Endothelial cell of hepatic sinusoid (primary cell): ENCODE measurements around the gene SBK3.
"Not testable (repeated sequence)": the region's sequence is repeated elsewhere in the genome, so short reads cannot be mapped to it uniquely, and the experiment has no call there.

ENCODE experiments used
- in situ Hi-C: cut with HindIII; loops from 2 replicates; pipeline ENCODE4 v1.10.0; 2017; ENCODE audit warnings: low sequenced_read_pairs

The SBK3 gene

DNA sequence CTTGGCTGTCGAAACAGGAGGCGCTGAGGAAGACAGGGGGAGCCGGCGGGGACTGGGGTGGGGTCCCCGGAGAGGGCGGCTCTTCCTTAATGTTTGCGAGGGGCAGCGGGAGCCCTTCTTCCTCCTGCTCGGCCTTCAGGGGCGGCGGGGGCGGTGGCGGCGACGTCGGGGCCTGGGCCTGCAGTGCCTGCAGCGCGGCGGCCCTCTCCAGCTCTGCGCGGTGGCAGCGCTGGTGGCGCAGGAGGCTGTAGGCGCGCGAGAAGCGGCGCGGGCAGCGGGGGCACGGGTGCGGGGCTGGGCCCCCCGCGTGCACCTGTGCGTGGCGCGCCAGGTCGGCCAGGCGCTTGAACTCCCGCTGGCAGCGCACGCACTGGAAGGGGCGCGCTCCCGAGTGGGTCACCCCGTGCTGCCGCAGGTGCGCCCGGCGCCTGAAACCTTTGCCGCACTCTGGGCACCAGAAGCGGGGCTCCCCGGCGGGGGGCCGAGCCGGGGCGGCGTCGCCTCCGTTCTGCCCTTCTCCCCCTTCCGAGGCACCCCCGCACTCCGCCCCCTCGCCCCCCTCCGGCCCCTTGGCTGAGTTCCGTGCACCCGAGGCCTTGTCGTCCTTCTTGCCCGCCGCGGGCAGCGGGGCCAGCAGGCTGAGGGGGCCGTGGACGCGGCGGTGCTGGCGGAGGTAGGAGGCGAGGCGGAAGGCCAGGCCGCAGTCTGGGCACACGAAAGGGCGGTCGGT, 32.9 kb upstream of the SBK3 start:
- in situ Hi-C loops, result no loop called here

DNA sequence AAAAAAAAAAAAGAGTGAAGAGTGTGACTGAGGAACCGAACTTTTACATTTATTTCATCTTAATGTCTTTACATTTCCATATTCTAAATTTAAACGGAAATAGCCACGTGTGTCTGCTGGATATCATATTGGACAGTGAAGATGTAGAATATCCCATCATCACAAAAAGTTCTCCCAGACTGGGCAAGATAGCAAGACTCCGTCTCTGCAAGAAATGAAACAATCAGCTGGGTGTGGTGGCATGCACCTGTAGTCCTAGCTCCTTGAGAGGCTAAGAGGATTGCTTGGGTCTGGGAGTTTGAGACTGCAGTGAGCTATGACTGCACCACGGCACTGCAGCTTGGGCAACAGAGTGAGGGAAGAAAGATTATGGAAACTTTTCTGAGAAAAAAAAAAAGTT, 31.4 kb upstream of the SBK3 start:
- in situ Hi-C loops, result no loop called here

- in situ Hi-C loops, result not testable (repeated sequence)
Measured at GRCh38 chr19:55573929-55574328, 28.6 kb upstream of the SBK3 start.

DNA sequence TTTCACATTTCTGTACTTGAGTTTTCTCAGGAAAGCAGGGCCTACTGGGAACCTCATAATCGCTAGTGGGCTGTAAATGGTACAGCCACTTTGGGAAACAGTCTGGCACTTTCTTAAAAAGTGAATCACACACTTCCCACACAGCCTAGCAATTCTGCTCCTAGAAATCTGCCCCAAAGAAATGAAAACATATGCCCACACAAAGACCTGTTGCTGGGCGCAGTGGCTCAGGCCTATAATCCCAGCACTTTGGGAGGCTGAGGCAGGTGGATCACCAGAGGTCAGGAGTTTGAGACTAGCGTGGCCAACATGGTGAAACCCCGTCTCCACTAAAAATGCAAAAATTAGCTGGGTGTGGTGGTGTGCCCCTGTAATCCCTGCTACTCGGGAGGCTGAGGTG, 24.1 kb upstream of the SBK3 start:
- in situ Hi-C loops, result not testable (repeated sequence)

GRCh38 chr19:55567708-55568328, 22.5 kb upstream of the SBK3 start:
- in situ Hi-C loops, result no loop called here

DNA sequence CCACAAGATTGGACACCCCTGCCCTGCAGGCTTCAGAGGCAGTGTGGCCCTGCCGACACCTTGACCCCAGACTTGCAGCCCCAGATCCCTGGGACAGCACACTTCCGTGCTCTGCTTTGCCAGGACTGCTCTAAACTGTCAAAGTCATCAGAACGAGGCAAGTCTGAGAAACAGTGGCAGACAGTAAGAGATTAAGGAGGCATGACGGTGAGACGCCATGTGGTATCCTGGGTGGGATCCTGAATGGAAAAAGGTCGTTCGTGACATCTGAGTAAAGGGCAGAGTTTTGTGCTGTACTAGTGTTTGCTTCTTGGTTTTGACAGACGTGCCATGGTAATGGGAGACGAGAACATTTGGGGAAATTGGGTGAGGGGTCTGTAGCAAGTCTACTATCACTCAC, 21.5 kb upstream of the SBK3 start:
- in situ Hi-C loops, result no loop called here

DNA sequence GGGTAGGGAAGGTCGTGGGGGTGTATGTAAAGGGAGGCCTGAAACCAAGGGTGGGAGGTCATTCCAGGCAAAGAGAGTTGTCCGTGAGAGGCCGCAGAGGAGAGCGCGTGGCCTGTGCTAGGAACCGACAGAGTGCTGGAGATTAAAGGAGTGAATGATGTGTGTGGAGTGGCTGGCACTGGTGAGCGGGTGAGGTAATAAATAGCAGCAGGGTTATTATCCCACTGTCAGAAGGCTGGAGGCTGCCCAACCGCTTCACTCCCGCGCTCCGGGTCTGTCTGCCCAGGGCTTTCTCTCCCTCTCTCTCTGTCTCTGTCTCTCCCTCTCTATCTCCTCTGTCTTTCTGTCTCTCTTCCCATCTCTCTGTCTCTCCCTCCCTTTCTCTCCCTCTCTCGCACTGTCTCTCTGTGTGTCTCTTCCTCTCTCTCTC, 17.9 kb upstream of the SBK3 start:
- in situ Hi-C loops, result no loop called here

DNA sequence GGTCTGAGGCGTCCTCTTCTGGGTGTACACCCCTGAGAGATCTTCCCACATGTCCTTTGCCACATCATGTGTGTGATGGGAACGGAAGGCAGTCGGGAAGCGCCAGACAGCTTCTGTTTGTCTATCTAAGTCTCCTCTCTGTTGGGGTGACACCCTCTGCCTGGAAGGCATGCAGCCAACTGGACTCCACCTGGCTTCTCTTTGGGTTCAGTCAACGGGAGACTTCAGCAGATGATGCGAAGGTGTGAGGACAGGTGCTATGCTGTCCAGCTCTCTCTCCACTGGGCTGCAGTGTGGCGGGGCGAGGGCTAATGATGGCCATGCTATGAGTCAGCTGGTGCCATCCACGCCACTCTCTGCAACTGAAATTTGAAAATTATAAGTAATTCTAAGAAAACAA, 14.3 kb upstream of the SBK3 start:
- in situ Hi-C loops, result no loop called here

DNA sequence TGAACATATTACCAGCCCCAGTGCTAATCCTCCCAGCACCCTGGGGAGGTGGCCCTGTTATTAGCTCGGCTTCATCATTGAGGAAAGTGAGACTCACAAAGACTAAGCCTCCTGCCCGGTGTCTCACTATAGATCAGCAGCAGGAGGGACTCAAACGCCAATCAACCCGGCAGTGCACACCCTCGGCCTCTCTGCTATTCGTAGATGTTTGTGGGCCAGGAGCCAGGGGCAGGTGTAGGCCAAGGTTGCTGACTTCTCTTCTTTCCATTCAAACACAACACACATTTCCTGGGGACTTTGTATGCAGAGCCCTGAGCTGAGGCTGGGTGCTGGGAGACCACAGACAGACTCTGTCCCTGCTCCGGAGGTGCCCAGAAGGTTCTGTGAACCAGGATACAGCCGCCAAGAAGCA, 9.4 kb upstream of the SBK3 start:
- in situ Hi-C loops, result no loop called here

GRCh38 chr19:55554302-55554701, 9.0 kb upstream of the SBK3 start:
- in situ Hi-C loops, result no loop called here

- in situ Hi-C loops, result no loop called here
Measured at GRCh38 chr19:55553217-55554182, 8.2 kb upstream of the SBK3 start.

- in situ Hi-C loops, result no loop called here
Measured at GRCh38 chr19:55552620-55553019, 7.3 kb upstream of the SBK3 start.

GRCh38 chr19:55552206-55552605, 6.9 kb upstream of the SBK3 start:
- in situ Hi-C loops, result no loop called here

DNA sequence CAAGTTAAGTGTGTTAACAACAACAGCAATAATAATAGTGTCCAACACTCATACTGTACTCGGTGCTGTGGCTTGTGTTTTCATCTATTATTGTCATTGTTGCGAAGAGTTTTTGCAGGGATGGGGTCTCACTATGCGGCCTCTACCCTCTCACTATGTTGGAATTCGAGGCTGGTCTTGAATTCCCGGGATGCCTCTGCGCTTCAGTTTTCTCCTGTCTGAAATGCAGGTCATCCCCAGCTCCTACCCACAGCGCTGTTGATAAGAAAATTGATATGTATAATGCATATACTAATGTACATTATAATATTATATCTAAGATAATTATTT, 4.9 kb upstream of the SBK3 start:
- in situ Hi-C loops, result no loop called here

DNA sequence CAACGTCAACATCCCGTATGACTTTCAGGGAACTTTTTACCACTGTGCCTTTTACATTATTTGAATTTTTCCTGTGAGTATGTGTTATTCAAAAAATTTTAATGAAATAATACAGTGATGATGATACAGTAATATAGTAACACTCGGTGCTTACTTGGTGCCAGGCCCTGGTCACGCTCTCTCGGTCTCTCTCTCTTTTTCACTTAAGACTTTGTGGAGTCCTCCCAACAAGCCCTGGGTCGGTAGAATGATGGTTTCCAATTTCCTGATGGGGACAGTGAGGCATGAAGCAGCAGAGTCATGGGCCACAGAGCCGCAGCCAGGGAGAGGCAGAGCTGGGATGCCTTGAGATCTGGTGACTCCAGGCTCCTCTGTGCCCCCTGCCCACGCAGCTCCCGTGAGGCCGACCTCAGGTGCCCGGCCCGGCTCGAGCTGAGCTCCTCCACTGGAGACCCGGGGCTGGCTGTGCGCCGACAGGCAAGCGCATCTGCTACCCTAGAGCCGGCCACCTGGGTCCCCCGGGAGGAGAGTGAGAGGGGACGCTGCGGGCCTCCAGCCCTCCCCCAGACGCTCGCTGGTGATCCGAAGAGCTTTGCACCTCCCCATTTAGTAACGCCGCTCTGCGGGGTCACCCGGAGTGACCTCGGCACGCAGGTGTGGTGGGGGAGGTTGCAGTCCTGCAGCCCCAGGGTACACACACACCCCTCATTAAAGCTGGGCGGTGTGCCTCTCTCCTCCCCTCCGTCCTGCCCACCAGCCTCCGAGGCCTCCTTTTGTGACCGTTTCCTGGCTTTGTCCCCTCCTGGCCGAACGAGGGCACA, 4.4 kb upstream of the SBK3 start:
- in situ Hi-C loops, result no loop called here

DNA sequence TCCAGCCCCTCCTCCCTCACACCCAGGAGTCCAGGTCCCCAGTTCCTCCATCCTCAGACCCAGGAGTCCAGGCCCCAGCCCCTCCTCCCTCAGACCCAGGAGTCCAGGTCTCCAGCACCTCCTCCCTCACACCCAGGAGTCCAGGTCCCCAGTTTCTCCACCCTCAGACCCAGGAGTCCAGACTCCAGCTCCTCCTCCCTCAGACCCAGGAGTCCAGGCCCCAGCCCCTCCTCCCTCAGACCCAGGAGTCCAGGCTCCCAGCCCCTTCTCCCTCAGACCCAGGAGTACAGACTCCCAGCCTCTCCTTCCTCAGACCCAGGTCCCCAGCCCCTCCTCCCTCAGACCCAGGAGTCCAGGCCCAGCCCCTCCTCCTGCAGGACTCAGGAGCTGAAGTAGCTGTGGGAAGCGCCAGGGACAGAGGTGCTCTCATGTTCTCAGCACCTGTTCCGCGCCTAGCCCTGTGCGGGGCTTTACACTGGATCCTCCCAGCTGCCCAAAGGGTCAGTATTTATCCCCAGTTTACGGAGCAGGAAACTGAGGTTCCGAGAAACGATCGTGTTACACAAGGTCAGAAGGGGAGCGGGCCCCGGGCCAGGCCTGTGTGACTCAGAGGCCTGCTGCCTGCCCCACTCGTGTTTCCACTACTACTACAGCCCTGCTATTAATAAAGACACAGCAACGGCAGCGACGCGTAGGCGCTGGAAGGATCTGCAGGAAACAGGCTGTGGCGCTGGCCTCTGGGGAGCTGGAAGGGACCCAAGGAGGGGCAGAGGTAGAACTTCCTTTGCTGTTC, 1.7 kb upstream of the SBK3 start:
- in situ Hi-C loops, result no loop called here

DNA sequence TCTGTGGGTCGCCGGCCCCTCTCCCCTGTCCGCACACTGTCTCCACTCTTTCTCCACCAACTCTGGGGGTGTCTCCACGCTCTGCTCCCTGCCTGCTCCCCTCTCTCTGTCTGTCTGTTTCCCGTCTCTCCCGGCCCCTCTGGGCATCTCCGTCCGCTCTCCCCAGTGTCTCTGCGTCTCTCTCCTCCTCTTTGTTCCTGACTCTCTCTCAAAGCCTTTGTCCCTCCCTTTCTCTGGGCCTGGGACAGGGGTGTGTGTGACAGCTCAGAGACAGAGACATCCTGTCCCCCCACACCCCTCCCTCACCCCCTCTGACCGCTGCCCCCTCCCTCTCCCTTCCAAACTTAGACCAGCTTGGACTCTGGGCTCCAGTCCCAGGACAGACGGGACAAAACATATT, 668 bp upstream of the SBK3 start:
- in situ Hi-C loops, result no loop called here

GRCh38 chr19:55544776-55545439, 435 bp downstream of the SBK3 start:
- in situ Hi-C loops, result no loop called here

DNA sequence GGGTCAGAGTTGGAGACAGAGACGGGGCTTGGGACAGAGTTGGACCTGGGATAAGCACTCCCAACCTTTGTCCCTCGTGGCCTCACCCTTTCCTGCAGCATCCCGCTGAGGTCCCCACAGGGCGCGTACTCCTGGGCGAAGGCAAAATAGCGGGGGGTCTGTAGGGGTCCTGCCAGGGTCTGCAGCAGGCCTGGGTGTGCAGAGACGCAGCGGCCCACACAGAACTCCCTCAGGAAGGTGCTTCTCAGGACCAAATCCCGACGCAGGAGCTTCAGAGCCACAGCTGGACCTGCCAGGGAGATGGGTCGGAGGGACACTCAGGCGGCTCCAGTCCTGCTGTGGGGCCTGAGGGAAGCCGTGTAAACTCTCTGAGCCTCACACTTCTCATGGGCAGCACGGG, 1.3 kb downstream of the SBK3 start:
- in situ Hi-C loops, result no loop called here

DNA sequence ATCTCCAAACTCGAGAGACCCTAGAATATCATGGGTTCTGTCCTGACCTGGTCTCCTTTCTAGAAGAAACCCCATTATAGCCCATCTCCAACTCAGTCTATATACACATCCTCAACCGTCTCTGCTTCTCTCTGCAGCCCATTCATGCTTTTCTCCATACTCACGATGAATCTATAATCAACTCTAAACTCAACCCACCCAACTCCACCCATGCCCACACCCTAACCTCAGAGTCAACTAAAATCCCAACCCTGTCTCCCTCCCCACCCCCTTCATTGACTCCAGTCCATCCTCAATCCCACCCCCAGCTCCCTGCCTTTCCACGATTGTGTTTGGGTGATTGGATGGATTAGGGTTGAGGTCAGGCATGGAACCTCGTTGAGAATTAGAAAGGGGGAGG, 1.8 kb downstream of the SBK3 start:
- in situ Hi-C loops, result no loop called here
